Stimulated activated CD4-positive, alpha-beta T cell treated with anti-CD3 and anti-CD28 coated beads, Interleukin-2, amount 100 ng/mL, for 4 hours (primary cell): Measurements from ENCODE around the gene FITM1.

Experiments used
- DNase-seq: peaks from one replicate; pipeline ENCODE4 v3.0.0-alpha.2; 2020; ENCODE audit warnings: low read depth

Gene FITM1, protein sequence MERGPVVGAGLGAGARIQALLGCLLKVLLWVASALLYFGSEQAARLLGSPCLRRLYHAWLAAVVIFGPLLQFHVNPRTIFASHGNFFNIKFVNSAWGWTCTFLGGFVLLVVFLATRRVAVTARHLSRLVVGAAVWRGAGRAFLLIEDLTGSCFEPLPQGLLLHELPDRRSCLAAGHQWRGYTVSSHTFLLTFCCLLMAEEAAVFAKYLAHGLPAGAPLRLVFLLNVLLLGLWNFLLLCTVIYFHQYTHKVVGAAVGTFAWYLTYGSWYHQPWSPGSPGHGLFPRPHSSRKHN

DNA sequence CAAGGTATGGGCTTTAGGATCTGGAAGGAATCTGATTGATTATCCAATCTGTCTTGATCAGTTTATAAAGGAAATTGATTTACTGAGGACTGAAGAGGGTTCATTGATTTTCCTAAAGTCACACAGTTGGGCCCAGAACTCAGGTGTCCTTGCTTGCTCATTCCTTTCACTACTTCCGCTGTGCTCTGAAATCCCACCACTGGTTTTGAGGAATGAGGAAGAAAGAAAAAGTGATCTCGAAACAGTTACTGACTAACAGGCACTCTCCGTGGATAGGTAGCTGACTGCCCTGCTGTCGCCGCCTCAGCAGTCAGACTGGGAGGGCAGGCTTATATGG lies at the start of gene FITM1:
FITM1 (plus strand) TSS at position 280 of the 337 bp plus-strand sequence. CDS start 905 bp downstream, outside the sequence.
- DNase-seq: no peak

DNA sequence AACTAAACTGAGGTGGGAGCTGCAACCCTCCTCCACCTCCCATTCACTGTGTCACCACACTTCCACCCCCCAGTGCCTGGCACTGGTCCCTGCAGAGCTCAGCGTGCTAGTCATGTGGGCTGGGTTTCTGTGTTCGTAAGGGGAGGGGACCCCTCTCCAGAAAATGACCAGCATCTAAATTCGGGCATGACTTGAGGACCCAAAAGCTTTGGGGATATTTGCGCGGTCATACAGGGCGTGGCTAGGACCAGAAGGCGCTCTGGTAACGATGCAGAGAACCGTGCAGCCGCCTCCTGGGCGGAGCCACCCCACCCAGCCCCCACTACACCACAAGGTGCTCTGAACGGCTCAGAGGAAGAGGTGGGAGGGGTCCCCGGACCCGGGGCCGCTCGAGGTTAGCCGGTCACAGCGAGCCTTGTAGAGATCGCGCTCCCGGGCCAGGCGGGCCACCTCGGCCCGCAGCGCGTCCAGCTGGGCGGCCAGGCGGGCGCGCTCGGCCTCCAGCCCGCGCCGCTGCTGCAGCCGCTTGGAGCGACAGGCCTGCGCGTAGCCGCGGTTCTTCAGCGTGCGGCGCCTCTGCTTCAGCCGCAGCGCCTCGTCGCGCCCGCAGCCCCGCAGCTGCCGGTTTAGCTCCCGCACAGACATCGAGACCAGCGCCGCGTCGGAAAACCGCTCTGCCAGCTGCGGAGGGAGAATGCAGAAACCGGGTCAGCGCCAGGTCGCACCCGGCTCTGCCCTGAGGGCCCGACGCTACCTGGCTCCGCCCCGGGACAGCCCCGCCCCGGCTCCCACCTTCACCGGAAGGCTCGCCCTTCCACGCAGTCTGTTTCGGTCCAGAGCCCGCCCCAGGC lies 49.3 kb upstream of the FITM1 start:
- peak; percentile 49 for DNase-seq

DNA sequence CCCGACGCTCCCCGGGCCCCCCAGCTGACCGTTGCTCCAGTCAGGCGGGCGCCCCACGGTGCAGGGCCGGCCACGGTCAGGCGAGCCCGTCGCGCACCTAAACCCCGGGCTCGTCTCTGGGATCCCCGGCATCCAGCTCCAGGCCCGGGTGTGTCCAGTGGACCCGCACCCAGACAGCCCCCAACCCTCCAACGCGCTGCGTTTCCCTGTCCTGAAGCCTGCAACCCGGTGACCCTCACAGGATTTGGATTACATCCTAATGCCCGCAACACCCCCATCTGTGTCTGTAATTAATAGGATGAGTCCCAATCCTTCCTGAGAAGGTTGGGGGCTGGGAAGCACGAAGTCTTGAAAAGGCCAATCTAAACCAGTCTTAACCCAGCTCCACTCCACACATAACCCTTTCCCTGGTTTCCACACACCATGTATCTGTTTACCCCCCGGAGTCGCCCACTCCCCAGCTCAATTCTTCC lies 48.7 kb upstream of the FITM1 start:
- DNase-seq: no peak

DNA sequence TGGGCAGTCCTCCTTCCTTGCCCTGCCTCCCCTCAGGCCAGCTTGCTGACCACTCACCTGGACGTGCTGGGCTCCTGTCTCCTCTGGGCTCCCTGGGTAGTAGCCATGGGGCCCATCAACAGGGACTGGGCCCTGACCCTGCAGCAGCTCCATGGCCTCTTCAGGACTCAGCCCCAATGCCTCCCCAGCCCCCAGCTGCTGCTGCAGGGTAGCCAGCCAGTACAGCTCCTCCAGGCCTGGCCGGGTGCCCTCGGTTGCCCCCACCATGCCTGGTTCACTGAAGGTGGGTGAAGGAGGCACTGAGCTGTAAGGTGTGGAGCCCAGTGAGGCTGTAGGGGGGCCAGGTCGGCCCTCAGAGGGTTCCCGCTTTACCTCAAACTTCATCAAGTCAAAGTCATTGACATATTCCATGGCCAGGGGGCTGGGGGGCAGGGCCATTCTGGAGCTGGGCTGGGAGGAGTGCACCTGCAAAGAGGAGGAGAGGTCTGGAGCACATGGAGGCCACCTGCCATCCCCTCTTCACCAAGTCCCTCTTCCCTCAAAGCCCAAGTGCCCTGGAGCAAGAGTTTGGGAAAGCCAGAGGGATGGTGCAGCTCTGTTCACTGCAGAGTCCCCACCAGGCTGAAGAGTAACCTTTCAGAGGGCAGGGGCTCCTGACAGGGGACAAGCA lies 47.9 kb upstream of the FITM1 start:
- no peak for DNase-seq

DNA sequence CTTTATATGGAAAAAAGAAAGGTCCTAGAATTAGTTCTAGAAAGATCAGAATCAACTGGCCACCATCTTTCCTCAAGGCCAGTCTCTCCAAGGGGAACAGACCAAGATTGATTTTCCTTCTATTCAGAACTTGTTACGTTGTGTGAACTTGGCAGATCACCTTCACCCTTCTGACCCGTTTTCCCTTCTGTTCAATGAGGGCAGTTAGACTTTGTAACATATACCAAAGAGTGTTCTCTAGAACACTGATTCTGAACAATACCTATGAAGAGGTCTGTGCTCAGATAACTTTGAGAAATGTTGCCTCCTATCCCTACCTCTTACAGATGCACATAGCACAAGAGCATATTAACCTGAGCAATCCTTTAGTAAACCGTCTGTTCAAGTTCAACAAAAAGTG lies 47.0 kb upstream of the FITM1 start:
- DNase-seq: no peak

DNA sequence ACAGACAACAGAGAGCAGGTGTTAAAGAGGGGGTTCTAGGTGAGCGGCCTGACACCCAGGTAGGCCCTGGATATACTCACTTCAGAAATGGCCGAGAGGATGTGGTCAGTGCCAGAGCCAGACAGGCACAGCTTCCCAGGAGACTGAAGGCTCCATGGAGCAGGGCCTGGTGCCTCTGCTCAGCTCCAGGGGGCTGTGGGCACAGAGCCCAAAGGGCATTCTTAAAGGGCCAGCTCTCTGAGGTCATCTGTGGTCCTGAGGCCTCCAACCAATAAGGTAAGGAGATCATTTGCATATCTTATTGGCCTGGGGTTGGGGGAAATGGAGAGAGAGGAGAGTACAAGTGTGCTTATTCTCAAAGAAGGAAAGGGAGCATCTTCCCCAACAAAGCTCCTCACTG lies 46.0 kb upstream of the FITM1 start:
- no peak for DNase-seq

DNA sequence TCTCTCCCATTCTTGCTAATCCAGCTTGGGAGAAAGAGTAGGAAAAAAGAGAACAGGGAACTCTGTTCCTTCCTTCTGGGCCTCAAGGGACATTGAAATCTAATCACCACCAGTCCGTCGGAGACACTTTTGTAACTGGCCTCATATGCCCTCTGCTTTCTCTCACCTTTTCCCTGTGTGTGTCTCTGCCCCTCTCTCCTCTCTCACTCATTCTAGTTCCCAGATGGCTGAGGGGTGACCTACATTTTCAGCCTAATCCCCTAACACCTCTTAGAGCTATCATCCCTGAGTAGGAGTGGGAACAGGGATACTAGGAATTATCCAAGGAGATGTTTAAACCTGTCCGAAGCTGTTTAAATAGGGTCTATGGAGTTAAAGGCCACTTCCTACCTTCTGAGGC lies 45.2 kb upstream of the FITM1 start:
- no peak for DNase-seq

DNA sequence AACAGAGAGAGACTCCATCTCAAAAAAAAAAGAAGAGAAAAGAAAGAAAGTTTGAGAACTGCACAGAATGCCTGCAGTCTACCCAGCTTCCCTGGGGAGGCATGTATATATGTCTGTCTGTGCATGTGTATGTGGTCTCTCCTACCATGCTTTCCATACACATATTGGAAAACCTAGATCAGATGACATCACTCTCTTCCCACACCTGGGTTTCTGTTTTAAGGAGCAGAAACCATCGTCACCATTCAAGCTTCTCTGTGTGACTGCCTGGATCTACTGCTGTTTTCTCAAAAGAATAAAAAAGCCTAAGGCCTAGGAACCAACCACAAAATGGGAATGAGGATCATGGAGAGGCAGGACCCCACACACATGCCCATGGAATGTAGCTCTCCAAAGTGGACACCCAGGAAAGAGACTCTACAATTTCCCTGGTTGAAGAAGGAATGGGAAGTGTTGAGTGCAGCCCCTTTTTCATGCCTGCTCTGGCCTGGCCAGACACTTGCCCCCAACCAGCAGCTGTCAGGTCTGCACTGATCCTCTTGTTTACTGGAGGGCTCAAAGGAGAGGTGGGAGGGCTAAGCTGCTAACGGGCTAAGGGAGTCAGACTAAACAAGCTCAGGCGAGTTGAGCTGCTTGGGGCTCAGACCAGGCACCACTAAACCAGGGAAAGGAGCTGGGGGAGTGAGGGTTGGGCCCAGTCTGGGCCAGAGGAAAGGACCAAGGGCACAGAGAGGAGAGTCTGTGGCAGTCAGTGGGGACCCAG lies 44.1 kb upstream of the FITM1 start:
- DNase-seq: no peak

DNA sequence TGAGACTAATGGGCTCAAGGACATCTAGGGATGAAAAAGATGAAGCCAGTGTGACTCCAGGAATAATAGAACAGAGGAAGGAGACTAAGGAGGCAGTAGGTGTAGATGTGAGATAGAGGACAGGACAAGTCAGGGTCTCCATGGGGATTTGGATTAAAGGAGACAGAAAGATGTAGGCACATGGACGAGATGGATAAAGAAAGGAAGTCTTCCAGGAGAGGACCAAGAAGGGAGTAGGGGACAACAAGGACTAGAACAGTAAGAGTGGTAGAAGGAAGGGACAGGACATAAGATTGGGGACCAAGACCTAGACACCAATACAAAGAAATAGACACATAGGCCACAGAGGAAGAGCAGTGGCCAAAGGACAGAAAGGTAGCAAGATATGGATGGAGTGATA lies 43.5 kb upstream of the FITM1 start:
- no peak for DNase-seq

DNA sequence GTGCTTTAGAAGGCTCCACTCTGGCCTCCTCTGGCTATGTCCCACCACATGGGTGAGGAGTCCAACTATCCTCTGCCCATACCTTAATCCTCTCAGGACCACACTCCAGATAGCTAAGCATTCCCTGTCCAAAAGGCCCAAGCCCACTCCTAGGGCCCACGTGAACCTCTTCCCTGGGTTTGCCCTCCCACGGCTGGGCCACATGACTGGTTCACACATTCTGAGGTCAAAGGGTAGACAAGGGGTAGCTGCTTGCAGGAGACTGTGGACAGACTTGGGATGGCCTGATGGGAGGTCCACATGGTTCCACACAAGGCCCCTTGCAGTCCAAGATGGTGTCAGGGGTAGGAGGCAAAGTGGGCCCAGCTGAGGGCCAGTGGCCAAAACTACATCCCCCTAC lies 42.4 kb upstream of the FITM1 start:
- no peak for DNase-seq

DNA sequence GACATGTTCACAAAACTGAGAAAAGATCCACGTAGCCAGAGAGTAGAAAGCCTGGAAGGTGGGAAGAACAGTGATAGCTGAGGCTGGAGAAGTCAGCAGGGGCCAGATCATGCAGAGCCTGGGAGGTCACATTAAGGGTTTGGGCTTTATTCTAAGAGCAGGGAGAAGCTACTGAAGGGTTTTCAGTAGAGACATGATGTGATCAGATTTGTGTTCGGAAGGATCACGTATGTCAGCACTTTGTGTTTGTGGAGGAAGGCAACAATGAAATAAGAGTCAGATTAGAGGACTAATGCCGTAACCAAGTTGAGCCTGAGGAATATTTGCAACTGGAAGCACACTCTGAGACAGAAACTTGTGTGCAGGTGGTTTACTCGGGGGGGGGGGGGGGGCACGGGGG lies 40.6 kb upstream of the FITM1 start:
- DNase-seq: no peak

DNA sequence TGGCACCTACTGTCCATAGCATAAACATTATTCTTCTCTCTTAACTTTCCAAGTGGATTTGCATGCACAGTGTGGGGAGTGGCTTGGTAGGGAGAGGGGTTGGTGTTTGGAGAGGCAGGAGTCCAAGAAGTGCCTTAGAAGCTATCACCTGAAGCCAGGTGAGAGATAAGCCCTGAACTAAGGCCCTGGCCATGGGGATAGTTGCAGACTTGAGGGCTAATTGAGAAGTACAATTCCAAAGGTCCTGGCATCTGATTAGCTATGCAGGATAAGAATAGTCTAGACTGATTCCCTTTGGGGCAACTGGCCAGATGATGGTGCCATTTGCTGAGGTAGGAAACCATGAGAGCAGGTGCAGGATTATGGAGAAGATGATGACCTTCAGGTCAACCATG lies 38.4 kb upstream of the FITM1 start:
- no peak for DNase-seq

DNA sequence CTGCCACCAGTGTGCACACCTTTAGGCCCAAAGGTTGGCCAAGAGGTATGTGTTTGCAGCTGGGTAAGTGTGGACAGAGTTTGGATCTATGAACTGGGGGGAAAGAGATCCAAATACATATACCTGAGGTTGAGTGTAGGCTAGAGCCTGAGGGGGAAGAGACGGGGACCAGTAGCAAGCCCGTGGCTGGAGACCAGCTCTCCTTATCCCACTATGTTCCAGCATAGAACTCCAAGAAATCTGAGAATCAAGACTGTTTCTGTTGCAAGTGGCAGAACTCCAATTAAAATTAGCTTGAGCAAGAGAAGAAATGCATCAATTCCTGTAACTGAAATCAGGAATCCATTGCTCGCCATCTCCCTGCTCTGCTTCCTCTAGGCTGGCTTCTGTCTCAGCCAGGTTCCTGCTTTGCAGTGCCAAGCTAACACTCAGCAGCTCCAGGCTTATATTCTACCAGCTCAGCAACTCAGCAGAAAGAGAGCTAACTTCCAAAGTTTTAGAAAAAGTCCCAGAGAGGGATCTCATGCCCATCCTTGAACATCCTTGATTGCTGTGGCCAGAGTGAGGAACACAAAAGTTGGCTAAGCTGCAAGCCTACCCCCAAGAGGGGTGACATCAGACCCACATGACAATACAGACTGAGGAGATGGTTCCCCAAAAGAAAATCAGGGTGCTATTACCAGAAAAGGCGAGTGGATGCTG lies 37.8 kb upstream of the FITM1 start:
- DNase-seq: no peak

DNA sequence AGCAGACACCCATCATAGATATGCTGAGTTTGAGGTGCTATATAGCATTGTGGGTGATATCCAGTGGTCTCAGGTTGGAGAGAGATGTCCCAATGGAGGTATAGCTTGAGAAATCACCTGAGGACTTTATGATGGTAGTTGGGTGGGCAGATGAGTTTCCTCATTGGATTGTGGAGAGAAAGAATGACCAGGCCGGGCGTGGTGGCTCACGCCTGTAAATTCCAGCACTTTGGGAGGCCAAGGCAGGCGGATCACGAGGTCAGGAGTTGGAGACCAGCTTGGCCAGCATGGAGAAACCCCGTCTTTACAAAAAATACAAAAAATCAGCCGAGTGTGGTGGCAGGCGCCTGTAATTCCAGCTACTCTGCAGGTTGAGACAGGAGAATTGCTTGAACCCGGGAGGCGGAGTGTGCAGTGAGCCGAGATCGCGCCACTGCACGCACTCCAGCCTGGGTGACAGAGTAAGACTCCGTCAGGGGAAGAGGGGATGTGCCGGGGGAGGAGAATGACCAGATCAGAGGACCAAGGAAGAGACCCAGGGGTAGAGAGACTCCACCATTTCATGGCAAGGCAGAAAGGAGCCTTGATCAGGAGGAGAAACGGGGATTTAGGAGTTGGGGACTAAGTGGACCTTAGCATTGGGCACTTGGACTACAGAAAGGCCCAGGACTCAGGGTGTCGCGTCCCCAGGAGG lies 37.1 kb upstream of the FITM1 start:
- no peak for DNase-seq

DNA sequence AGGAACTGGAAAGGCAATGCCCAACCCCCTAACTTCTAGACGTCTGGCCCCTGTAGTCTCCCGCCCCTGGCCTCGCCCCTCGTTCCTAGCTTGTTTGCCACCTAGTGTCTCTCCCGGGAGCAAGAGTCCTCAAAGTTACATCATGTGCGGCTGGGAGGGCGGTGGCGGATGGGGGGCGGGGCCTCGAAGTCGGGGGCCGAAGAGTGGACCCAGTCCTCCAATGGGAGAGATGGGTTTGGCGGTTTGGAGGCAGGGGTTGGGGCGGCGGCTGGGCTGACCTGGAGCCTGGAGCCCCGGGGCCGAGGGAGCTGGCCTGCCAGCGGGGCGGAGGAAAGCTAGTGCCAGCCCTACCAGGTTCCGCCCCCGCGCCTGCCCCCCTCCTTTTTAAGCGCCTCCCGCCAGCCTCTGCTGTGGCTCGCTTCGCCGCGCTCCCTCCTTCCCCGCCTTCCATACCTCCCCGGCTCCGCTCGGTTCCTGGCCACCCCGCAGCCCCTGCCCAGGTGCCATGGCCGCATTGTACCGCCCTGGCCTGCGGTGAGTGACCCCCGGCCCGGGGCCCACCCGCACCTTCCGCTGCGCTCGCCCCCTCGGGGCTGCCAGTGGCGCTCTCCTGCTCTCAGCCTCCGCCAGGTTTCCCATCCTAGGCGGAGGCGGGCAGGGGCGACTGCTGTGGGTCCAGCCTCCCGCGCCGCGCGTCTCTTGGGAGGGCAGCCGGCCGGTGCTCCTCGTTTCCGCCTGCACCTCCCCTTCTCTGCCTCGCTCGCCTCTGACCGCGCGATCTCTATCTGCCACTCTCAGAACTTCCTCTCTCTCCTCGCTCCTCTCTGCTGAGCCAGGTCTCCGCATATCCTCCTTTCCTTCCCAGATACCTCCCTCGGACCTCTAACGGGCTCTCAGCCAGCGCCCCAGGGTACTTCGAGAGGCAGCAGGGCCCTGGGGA lies 36.3 kb upstream of the FITM1 start, which contains the start of gene PCK2:
PCK2 (plus strand) TSS at position 411 of the 940 bp plus-strand sequence; CDS start at position 506, 95 bp downstream.
- peak; percentile 70 for DNase-seq

DNA sequence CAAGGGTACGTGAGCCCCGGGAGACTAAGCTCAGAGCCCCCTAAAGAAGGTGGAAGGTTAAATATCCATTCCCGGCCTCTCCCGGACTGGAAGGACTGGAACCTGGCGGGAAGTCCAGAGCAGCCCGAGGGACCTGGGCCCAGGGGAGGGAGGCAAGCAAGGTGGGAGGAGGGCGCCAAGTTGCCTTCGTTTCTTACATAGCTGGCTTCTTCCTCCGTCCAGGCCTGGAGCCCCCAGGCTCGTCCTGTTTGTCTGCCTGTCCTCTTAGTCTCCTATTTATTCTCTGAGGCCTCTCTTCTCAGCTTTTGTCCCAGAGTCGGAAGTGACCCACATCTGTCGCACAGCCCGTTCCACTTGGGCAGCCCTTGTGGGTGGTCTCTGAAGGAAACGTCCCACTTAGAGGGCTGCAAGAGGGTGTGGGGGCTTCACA lies 35.6 kb upstream of the FITM1 start:
- DNase-seq: no peak

DNA sequence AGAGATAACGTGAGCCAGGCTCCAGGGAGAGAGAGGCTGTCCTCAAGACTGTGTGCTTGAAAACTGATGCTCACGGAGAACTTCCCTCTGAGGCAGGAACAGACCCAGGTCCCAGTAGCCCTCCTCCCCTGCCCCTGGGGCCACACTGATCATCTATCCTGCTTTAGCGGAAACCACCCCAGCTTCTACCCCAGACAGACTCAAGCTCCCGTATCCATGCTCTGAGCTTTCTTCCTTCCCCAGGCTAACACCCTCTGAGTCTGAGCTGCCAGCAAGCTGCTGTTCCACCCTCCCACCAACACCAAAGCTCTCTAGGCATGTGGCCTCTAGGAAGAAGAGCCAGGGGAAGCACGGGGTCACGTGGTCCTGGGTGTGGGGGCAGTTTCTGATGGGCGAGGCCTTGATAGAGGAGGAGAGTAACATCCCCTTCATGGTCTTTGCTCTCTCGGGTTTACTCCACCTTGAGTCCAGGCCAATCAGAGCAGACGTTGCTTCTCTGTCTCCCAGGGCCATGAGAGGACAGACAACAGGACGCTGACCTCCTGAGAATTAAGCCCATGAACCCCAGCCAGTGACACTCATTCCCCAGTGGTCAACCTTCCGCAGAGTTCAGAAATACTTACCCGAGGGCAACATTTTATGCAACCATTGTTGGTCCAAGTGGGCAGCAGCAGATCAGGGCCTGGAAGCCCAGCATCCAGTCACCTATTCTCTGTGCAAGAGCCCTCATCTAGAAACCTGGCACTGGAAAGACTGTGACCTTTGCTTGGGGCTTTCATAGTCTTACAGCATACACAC lies 35.0 kb upstream of the FITM1 start:
- peak; percentile 48 for DNase-seq

DNA sequence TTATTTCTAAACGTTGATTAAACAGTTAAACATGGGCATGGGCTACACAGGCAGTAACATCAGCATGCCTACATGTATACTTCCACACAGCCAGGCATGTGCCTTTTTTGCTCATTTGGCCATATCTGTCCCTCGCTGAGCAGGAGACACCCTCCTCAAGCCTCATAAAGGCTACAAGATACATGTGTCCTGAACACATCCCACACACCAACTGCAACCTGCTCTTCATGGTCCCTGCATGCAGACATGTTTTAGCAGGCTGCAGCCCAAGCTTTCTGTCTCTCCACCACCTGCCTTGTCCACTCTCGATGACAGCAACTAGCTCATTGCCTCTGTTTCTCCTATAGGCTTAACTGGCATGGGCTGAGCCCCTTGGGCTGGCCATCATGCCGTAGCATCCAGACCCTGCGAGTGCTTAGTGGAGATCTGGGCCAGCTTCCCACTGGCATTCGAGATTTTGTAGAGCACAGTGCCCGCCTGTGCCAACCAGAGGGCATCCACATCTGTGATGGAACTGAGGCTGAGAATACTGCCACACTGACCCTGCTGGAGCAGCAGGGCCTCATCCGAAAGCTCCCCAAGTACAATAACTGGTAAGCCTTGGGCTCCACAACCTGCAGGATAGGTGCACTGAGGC lies 33.8 kb upstream of the FITM1 start:
- DNase-seq: no peak
